ENCODE measurements around the gene TRIM8. TPM values are rescaled to one million over a fixed set of nuclear protein-coding genes. Genes with fewer than 3 reads are reported as not detected.
A peak's percentile ranks its signal among the peaks of the same experiment; 100 is the strongest.

The TRIM8 gene
- total and polyA plus RNA-seq, 8 donors, result 40.0 to 253 (median 75.8) TPM

DNA sequence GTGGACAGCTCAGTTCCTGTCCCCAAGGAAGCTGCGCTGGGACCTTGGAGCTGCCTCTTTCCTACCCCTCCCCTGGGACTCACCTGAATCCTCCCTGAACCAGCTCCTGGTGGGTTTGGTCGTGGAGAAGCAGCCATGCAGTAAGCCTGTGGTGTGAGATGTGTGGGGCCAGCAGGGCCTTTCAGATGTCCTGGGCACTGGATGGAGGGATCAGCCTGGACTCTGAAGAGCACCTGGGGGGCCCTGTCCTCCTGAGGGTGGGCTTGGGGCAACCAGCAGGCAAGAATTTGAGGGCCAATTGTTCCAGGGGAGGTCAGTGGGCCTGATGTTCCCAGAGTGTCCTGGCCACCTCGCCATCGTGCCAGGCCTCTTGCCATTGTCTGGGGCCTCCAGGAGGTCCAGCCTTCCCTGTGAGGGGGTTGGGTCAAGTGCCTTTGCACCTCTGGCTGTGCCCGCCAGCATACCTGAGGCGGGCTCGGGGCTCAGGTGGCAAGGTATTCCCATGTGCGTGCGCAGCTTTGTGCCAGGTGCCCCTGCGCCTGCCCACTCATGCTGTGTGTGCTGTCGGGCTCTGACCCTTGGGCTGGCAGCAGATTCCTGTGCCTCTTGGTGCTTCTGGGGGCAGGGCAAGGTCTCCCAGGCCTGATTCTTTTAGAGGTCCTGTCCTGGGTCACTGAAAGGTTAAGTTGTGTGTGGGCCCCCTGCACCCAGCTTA is 7.3 kb downstream of the TRIM8 start:
- peak overlapping the region in 1 of 4 donors; percentile 97 for H3K4me3 ChIP-seq
- 57 to 80% (median 74%) methylated on average over 3 to 11 of the region's 11 CpGs; no CpG with 5 or more reads in 1 of the 5 donors for WGBS, 5 donors
- no peaks in the 10 kb centered on the region for H3K27me3 ChIP-seq
- peaks cover 57 to 100% (median 91%) of the 10 kb centered on the region in 4 donors for H3K4me1 ChIP-seq
- peaks cover 24 to 73% (median 67%) of the 10 kb centered on the region in 4 donors for H3K36me3 ChIP-seq
- no peaks in the 10 kb centered on the region for H3K9me3 ChIP-seq
- no peak for DNase-seq
- intact Hi-C loops (cut with DNase I; ENCODE audit: low total_unique reads), result no loop called here
- TF ChIP-seq, protein P1, sequence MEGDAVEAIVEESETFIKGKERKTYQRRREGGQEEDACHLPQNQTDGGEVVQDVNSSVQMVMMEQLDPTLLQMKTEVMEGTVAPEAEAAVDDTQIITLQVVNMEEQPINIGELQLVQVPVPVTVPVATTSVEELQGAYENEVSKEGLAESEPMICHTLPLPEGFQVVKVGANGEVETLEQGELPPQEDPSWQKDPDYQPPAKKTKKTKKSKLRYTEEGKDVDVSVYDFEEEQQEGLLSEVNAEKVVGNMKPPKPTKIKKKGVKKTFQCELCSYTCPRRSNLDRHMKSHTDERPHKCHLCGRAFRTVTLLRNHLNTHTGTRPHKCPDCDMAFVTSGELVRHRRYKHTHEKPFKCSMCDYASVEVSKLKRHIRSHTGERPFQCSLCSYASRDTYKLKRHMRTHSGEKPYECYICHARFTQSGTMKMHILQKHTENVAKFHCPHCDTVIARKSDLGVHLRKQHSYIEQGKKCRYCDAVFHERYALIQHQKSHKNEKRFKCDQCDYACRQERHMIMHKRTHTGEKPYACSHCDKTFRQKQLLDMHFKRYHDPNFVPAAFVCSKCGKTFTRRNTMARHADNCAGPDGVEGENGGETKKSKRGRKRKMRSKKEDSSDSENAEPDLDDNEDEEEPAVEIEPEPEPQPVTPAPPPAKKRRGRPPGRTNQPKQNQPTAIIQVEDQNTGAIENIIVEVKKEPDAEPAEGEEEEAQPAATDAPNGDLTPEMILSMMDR (IDR thresholded peaks at IDR 0.05), result no peak
- no peak for TF ChIP-seq EP300 (IDR thresholded peaks at IDR 0.05)
- TF ChIP-seq POLR2A (IDR thresholded peaks at IDR 0.05), result no peak
- no peak for TF ChIP-seq POLR2AphosphoS5 (IDR thresholded peaks at IDR 0.05)
- peak overlapping the region; percentile 16 to 100 (median 74) for H3K27ac ChIP-seq

DNA sequence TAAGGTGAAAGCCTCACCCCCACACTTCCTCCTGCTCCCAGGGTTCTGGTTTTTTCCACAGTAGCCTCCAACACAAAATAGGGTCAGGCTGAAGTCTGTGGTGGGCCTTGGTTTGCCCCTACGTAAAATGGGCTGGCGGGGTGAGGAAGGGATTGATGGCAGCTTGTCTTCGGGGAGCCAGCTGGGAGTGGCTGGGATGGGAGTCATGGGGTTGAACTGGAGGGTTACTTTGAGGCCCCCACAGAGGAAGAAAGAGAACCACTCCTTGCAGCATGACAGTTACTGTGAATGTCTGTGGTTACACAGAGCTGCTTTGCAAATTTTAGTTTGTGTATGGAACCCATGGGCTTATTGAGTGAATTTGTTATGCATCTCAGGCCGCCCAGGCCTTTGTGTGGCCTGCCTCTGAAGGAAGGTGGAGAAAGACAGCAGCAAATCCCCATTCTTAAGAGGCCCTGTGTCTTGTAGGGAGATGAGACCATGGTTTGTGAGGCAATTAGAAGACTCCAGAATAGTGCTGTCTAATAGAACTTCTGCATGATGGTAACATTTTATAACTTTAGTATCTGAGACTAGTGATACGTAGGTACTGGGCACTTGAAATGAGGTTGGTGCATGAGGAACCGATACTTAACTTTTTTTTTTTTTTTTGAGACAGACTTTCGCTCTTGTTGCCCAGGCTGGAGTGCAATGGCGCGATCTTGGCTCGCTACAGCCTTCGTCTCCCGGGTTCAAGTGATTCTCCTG is 8.1 kb downstream of the TRIM8 start:
- no peak for DNase-seq
- H3K9me3 ChIP-seq, result no peaks in the 10 kb centered on the region
- peaks cover 31 to 80% (median 74%) of the 10 kb centered on the region in 4 donors for H3K36me3 ChIP-seq

DNA sequence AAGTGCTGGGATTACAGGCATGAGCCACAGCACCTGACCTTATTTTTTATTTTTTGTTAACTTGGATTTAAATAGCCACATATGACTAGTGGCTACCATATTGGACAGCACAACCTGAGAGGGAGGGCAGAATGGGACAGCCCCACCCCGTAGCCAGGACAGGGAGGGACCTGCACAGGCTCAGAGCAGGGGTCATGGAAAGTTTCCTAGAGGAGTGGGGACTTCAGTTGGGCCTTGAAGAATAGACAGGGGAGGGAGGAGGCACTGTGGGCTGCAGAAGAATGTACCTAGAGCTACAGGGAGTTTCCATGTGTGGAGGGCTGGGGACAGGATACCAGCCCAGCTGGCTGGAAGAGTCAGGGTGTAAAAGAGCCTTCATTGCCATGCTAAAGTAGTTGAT is 8.8 kb downstream of the TRIM8 start:
- Histone ChIP-seq H3K9me3 (no peaks in the 10 kb centered on the region), H3K4me3 (no peak overlapping the region), H3K4me1 (peaks cover 57 to 100% (median 91%) of the 10 kb centered on the region in 4 donors), H3K36me3 (peaks cover 35 to 81% (median 77%) of the 10 kb centered on the region in 4 donors), H3K27me3 (no peaks in the 10 kb centered on the region), H3K27ac (peak overlapping the region in 4 of 5 donors; percentile 2 to 100 (median 78))
- TF ChIP-seq, protein P1 (IDR thresholded peaks at IDR 0.05), result no peak
- TF ChIP-seq POLR2AphosphoS5 (IDR thresholded peaks at IDR 0.05) (no peak), EP300 (IDR thresholded peaks at IDR 0.05) (no peak), POLR2A (IDR thresholded peaks at IDR 0.05) (no peak)
- intact Hi-C loops (cut with DNase I; ENCODE audit: low total_unique reads), result no loop called here
- WGBS, 5 donors, result 64 to 92% (median 75%) methylated on average over 1 of the region's 1 CpG
- no peak for DNase-seq

More for the DNA sequence above, 8.1 kb downstream of the TRIM8 start:
- Histone ChIP-seq H3K4me3 (no peak overlapping the region), H3K27ac (peak overlapping the region in 4 of 5 donors; percentile 0 to 100 (median 86)), H3K27me3 (no peaks in the 10 kb centered on the region), H3K4me1 (peaks cover 57 to 100% (median 91%) of the 10 kb centered on the region in 4 donors)
- TF ChIP-seq POLR2A (IDR thresholded peaks at IDR 0.05), result no peak
- no peak for TF ChIP-seq EP300 (IDR thresholded peaks at IDR 0.05)
- no peak for TF ChIP-seq POLR2AphosphoS5 (IDR thresholded peaks at IDR 0.05)
- TF ChIP-seq, protein P1 (IDR thresholded peaks at IDR 0.05), result no peak
- WGBS, 5 donors, result 72 to 90% (median 83%) methylated on average over 12 of the region's 12 CpGs
- intact Hi-C loops (cut with DNase I; ENCODE audit: low total_unique reads), result no loop called here

DNA sequence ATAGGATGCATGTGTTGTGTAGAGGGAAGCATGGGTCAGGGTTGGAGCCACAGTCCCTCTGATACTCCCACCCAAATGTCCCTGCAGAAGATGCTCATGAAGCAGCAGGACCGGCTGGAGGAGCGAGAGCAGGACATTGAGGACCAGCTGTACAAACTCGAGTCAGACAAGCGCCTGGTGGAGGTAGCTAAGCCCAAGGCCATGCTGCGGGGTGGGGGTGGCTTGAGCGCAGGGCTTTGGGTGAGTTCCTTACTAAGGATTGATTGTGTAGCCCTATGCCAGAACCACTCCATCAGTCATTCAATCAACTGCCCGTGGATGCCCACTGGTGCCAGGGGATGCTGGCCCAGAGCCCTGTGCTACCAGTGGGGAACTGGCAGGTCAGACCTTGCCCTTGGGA is 10.3 kb downstream of the TRIM8 start:
- H3K27me3 ChIP-seq, result no peaks in the 10 kb centered on the region
- H3K4me3 ChIP-seq, result no peak overlapping the region
- H3K36me3 ChIP-seq, result peaks cover 35 to 92% (median 83%) of the 10 kb centered on the region in 4 donors
- TF ChIP-seq POLR2AphosphoS5 (IDR thresholded peaks at IDR 0.05) (no peak), EP300 (IDR thresholded peaks at IDR 0.05) (no peak), POLR2A (IDR thresholded peaks at IDR 0.05) (no peak)
- TF ChIP-seq, protein P1 (IDR thresholded peaks at IDR 0.05), result no peak
- intact Hi-C loops (cut with DNase I; ENCODE audit: low total_unique reads), result no loop called here
- no peak for DNase-seq
- H3K4me1 ChIP-seq, result peaks cover 55 to 100% (median 91%) of the 10 kb centered on the region in 4 donors
- H3K27ac ChIP-seq, result peak overlapping the region in 3 of 5 donors; percentile 27 to 100 (median 99)
- WGBS, 5 donors, result 70 to 78% (median 71%) methylated on average over 2 to 7 of the region's 7 CpGs
- H3K9me3 ChIP-seq, result no peaks in the 10 kb centered on the region
